Ovary (tissue), 9 donors: ENCODE data around the gene SLC35E3. TPM values are rescaled to one million over a fixed set of nuclear protein-coding genes. Genes with fewer than 3 reads are reported as not detected.

ENCODE experiments used
- DNase-seq, 5 donors: peaks; one replicate each; pipeline ENCODE4 v3.0.0-alpha.2; 2019 to 2020
- H3K27ac ChIP-seq, 2 donors: fragments of 200-600 bp; one replicate each; pipeline versions ENCODE4 v1.5.1 to v1.8.0; 2019 to 2022
- H3K27me3 ChIP-seq: fragments of 200-600 bp; one replicate; pipeline ENCODE4 v1.8.0; 2022
- H3K36me3 ChIP-seq: fragments of 200-600 bp; sonication (generic); one replicate; pipeline ENCODE4 v1.5.1; 2019
- H3K4me1 ChIP-seq: one replicate; pipeline ENCODE4 v1.8.1; 2013; ENCODE audit warnings: mild to moderate bottlenecking, moderate library complexity; ENCODE audit not compliant: insufficient read depth
- H3K4me3 ChIP-seq: fragments of 200-600 bp; sonication (generic); one replicate; pipeline ENCODE4 v1.5.1; 2017
- H3K9me3 ChIP-seq, 2 donors: fragments of 200-600 bp in 1 of 2; sonication (generic) in 1 of 2; one replicate each; pipeline versions ENCODE4 v1.5.1 to v1.8.1; 2013 to 2019; ENCODE audit warnings: mild to moderate bottlenecking in 1 of 2, moderate library complexity in 1 of 2
- EP300 ChIP-seq: sonication (generic); formaldehyde crosslinking; IDR thresholded peaks from one replicate; pipeline ENCODE4 v1.6.1; 2017; ENCODE audit warnings: antibody characterized with exemption
- POLR2A ChIP-seq: fragments of 450-650 bp; IDR thresholded peaks from one replicate; pipeline ENCODE4 v1.6.1; 2017; ENCODE audit warnings: antibody characterized with exemption, mild to moderate bottlenecking, moderate library complexity
- WGBS, 3 donors: extraction: QIAGEN DNeasy Blood & Tissue Kit in 1 of 3; methylation state at CpG; one replicate each; pipeline versions ENCODE4 v1.1.5 to v1.1.7; 2013 to 2017; 5-methylcytosine and 5-hydroxymethylcytosine counted together
- intact Hi-C, 4 donors: fragments of 100-400 bp; cut with DNase I; formaldehyde crosslinking; loops; one replicate each; pipeline versions ENCODE4 v1.11.0 to v1.15.1; 2022 to 2023
- polyA plus RNA-seq, 2 donors: library from polyadenylated mRNA; stranded (reverse); fragments of 200-250 nt in 1 of 2; fragments of 350-450 nt in 1 of 2; fragmentation: Illumina TruSeq in 1 of 2; extraction: RNeasy Lipid Tissue Mini Kit (QIAGEN cat#74804) in 1 of 2; gene quantifications; one replicate each; pipeline ENCODE4 v1.2.3, GENCODE V29; 2013 to 2014
- total RNA-seq, 7 donors: library from RNA; depleted of rRNA in 2 of 7; stranded (reverse); fragments of >200 nt in 2 of 7; fragmentation: NEBNext Ultra II Directional in 3 of 7; extraction: Animal tissue kit (Norgen Biotek cat#: 25700) in 3 of 7; gene quantifications; one replicate each; pipeline versions ENCODE4 v1.1.0 to v1.2.4, GENCODE V29; 2016 to 2023
- TF ChIP-seq, protein P1 (sequence below), 3 donors: fragments of 450-650 bp in 2 of 3; fragments of 200-600 bp in 1 of 3; IDR thresholded peaks; one replicate each; pipeline versions ENCODE4 v1.5.1 to v1.8.0; 2016 to 2022; ENCODE audit warnings: antibody characterized with exemption in 3 of 3, mild to moderate bottlenecking in 1 of 3
- donor health status: DM: no; HTN: no; CAD: no; lungs with moderate emphysema.
- donor health status: DM: no; HTN: no; CAD: no.
- donor health status: Bipolar disorder and iron deficiency.
- donor health status: DM: yes; HTN: yes; CAD: no.
- donor health status: DM: no; HTN: no; CAD: no.
- donor health status: DM: yes; HTN: yes; CAD: no.

The SLC35E3 gene
- total and polyA plus RNA-seq, 9 donors = 1.1 to 12.3 (median 8.1) TPM

DNA sequence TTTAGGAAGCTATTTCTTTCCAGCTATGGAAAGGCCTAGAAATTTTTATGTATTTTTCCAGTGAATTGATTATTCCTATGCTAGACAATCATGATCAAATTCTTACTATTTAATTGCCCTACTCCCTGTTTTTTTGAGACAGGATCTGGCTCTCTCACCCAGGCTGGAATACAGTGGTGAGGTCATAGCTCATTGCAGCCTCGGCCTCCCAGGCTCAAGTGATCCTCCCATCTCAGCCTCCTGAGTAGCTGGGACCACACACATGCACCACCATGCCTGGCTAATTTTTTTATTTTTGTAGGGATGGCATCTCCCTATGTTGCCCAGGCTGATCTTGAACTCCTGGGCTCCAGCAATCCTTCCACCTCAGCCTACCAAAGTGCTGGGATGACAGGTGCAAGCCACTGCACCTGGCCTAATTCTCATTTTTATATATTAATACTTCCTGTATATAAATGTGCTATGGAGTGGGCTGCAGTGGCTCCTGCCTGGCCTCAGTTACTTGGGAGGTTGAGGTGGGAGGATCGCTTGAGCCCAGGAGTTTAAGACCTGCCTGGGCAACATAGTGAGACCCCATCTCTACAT is 46.0 kb downstream of the SLC35E3 start:
- TF ChIP-seq, protein P1, sequence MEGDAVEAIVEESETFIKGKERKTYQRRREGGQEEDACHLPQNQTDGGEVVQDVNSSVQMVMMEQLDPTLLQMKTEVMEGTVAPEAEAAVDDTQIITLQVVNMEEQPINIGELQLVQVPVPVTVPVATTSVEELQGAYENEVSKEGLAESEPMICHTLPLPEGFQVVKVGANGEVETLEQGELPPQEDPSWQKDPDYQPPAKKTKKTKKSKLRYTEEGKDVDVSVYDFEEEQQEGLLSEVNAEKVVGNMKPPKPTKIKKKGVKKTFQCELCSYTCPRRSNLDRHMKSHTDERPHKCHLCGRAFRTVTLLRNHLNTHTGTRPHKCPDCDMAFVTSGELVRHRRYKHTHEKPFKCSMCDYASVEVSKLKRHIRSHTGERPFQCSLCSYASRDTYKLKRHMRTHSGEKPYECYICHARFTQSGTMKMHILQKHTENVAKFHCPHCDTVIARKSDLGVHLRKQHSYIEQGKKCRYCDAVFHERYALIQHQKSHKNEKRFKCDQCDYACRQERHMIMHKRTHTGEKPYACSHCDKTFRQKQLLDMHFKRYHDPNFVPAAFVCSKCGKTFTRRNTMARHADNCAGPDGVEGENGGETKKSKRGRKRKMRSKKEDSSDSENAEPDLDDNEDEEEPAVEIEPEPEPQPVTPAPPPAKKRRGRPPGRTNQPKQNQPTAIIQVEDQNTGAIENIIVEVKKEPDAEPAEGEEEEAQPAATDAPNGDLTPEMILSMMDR (IDR thresholded peaks at IDR 0.05) = no peak
- TF ChIP-seq EP300 = no peak
- TF ChIP-seq POLR2A = no peak
- WGBS, 3 donors = 91 to 100% (median 94%) methylated on average over 2 of the region's 2 CpGs
- no peak overlapping the region for H3K27ac ChIP-seq
- DNase-seq = no peak
- no peaks in the 10 kb centered on the region for H3K9me3 ChIP-seq
- no peaks in the 10 kb centered on the region for H3K27me3 ChIP-seq
- no peaks in the 10 kb centered on the region for H3K36me3 ChIP-seq
- H3K4me3 ChIP-seq = no peak overlapping the region
- intact Hi-C loops = no loop called here
- H3K4me1 ChIP-seq = no peaks in the 10 kb centered on the region

DNA sequence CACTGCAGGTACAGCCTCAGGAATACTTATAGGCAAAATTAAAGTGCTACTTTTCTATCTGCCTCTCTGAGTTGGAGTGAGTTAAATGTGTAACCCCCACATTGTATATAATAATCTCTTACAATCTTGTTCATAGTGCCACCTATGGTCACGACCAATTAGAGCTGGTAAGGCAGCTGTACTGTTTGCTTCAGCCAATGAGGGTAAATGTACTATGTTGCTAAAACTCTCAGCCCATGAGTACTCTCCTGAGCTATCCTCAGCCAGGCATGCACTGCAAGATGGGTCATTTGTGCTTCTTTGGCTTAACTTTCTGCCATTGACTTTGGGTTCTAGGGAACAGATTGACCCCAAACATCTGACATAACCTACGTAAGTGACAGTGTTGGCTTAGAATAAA is 47.0 kb downstream of the SLC35E3 start:
- no peak overlapping the region for H3K27ac ChIP-seq
- TF ChIP-seq EP300 (no peak), POLR2A (no peak)
- TF ChIP-seq, protein P1 (IDR thresholded peaks at IDR 0.05) = no peak
- WGBS, 3 donors = 75 to 86% (median 77%) methylated on average over 2 of the region's 2 CpGs
- no peaks in the 10 kb centered on the region for H3K4me1 ChIP-seq
- H3K4me3 ChIP-seq = no peak overlapping the region
- no peaks in the 10 kb centered on the region for H3K9me3 ChIP-seq
- no peaks in the 10 kb centered on the region for H3K36me3 ChIP-seq
- intact Hi-C loops = no loop called here
- DNase-seq = no peak
- no peaks in the 10 kb centered on the region for H3K27me3 ChIP-seq

DNA sequence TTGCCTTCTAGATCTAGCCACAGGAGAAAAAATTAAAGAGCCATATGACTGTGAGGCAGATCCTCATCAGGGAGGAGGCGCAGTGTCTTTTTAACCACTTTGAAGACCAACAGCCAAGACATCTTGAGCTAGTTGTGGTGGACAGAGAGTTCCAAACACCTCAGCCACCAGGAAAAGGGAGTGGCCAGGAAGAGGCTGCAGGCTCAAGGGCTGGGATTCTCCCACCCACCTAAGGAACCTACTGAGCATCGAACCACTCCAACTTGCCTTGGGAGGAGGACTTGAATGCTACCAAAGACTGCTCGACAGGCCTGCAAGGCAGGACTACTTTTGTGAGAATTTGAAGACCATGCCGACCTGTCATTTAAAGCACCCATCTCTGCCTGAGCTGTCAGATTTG is 47.5 kb downstream of the SLC35E3 start:
- intact Hi-C loops = no loop called here
- no peak for DNase-seq
- no peak overlapping the region for H3K27ac ChIP-seq
- 88 to 93% (median 88%) methylated on average over 4 of the region's 4 CpGs for WGBS, 3 donors
- H3K27me3 ChIP-seq = no peaks in the 10 kb centered on the region
- TF ChIP-seq EP300 (no peak), POLR2A (no peak)
- TF ChIP-seq, protein P1 (IDR thresholded peaks at IDR 0.05) = no peak
- no peaks in the 10 kb centered on the region for H3K9me3 ChIP-seq
- H3K36me3 ChIP-seq = no peaks in the 10 kb centered on the region
- H3K4me1 ChIP-seq = no peaks in the 10 kb centered on the region
- H3K4me3 ChIP-seq = no peak overlapping the region

DNA sequence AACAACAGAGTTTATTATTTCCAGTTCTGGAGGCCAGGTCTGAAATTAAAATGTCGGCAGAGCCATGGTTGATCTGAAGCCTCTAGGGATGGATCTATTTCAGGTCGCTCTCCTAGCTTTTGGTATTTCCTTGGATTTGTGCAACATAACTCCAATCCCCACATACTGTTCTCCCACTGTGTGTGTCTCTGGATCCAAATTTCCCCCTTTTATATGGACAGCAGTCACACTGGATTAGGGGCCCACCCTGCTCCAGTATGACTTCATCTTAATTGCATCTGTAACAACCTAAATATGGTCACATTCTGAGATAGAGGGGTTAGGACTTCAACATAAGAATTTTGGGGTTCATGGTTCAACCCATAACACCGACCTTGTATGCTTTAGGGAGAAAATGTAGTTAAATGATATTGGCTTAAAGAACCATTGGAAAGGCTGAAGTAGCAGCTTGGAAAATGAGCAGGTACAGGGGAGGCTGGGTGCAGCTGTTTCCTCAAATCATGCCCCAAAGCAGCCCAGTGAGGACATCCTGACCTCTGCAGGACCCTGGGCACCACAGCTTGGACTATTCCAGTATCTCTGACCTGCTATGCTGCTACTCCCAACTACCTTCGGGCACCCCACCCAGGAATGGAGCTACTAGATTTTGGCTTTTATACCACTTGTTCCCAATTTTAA is 48.1 kb downstream of the SLC35E3 start:
- H3K27me3 ChIP-seq = no peaks in the 10 kb centered on the region
- H3K9me3 ChIP-seq = no peaks in the 10 kb centered on the region
- TF ChIP-seq POLR2A (no peak), EP300 (no peak)
- TF ChIP-seq, protein P1 (IDR thresholded peaks at IDR 0.05) = no peak
- 93 to 96% (median 94%) methylated on average over 4 of the region's 4 CpGs for WGBS, 3 donors
- no peak overlapping the region for H3K27ac ChIP-seq
- no peaks in the 10 kb centered on the region for H3K4me1 ChIP-seq
- no peak overlapping the region for H3K4me3 ChIP-seq
- intact Hi-C loops = no loop called here
- H3K36me3 ChIP-seq = no peaks in the 10 kb centered on the region
- no peak for DNase-seq
